GM13977 (cell line): Measurements from ENCODE around the gene NKPD1.
A peak's percentile ranks its signal among the peaks of the same experiment; 100 is the strongest.

Experiments
- DNase-seq: peaks from one replicate; pipeline ENCODE4 v3.0.0; 2012; ENCODE audit warnings: low spot score
- CTCF ChIP-seq: IDR thresholded peaks from 2 replicates; pipeline ENCODE4 v1.5.1; 2012; ENCODE audit warnings: mild to moderate bottlenecking, control low read depth; ENCODE audit not compliant: insufficient read depth; ENCODE audit errors: extremely low read depth, missing control alignments
- in situ Hi-C: fragments of 300-500 bp; cut with MboI; formaldehyde crosslinking; loops from one replicate; pipeline ENCODE4 v1.12.0; 2022; ENCODE audit warnings: low sequenced_read_pairs, low pct_unique_long_range_greater_than_20kb, mixed read lengths, inconsistent platforms; ENCODE audit not compliant: unreplicated experiment

The NKPD1 gene

GRCh38 chr19:45170146-45171106 lies 9.6 kb upstream of the NKPD1 start:
- TF ChIP-seq CTCF, result no peak
- no peak for DNase-seq
- in situ Hi-C loops, result no loop called here

- no peak for TF ChIP-seq CTCF
- DNase-seq, result no peak
- in situ Hi-C loops, result no loop called here
Observed at GRCh38 chr19:45169602-45170001, 8.8 kb upstream of the NKPD1 start.

GRCh38 chr19:45168767-45169351 lies 8.1 kb upstream of the NKPD1 start:
- no peak for DNase-seq
- in situ Hi-C loops, result no loop called here
- TF ChIP-seq CTCF, result no peak

- no peak for DNase-seq
- in situ Hi-C loops, result no loop called here
- TF ChIP-seq CTCF, result no peak
Observed at GRCh38 chr19:45166723-45167252, 6.0 kb upstream of the NKPD1 start.

GRCh38 chr19:45164577-45165335 lies 4.0 kb upstream of the NKPD1 start:
- in situ Hi-C loops, result no loop called here
- TF ChIP-seq CTCF, result peak; percentile 12
- peak; percentile 87 for DNase-seq

- DNase-seq, result peak; percentile 42
- in situ Hi-C loops, result no loop called here
- TF ChIP-seq CTCF, result no peak
Observed at GRCh38 chr19:45163751-45164460, 3.1 kb upstream of the NKPD1 start.
